K562 (cell line): Measurements from ENCODE around the gene EPOP. TPM values are rescaled to one million over a fixed set of nuclear protein-coding genes. Genes with fewer than 3 reads are reported as not detected.

Experiments used
- ATF2 ChIP-seq: sonication (generic); formaldehyde crosslinking; IDR thresholded peaks from 2 replicates; pipeline ENCODE4 v1.8.1; 2022; ENCODE audit warnings: missing genetic modification reagents
- BACH1 ChIP-seq: fragments of 200-800 bp; sonication (Bioruptor generic); IDR thresholded peaks from 2 replicates; pipeline ENCODE4 v1.6.1; 2016; ENCODE audit warnings: missing genetic modification characterization, missing compliant biosample characterization
- BCOR ChIP-seq: fragments of 450-650 bp; IDR thresholded peaks from 2 replicates; pipeline ENCODE4 v1.6.1; 2016
- E2F3 ChIP-seq: fragments of 250-450 bp; sonication (Bioruptor Pico); IDR thresholded peaks from 2 replicates; pipeline ENCODE4 v1.4.0; 2020; ENCODE audit warnings: mild to moderate bottlenecking
- FOXA3 ChIP-seq, 2 experiments: fragments of 450-650 bp in 1 of 2; sonication (generic) in 1 of 2; formaldehyde crosslinking; IDR thresholded peaks in 1 of 2; conservative IDR thresholded peaks in 1 of 2; 2 replicates each; pipeline versions ENCODE4 v1.4.0 to v1.8.0; 2020 to 2022; ENCODE audit warnings: mild to moderate bottlenecking in 2 of 2, missing genetic modification reagents in 1 of 2
- HDAC8 ChIP-seq: fragments of 450-650 bp; IDR thresholded peaks from 2 replicates; pipeline ENCODE4 v1.6.1; 2016; ENCODE audit warnings: mild to moderate bottlenecking, missing genetic modification characterization, moderate library complexity, missing compliant biosample characterization
- JUND ChIP-seq, 2 experiments: IDR thresholded peaks; 2 replicates in 1 of 2; 3 replicates in 1 of 2; pipeline ENCODE4 v1.6.1; 2011; ENCODE audit warnings: borderline replicate concordance in 2 of 2, low read depth in 2 of 2, low read length in 2 of 2, improper control_type of control experiment in 1 of 2, missing biosample characterization in 1 of 2, missing genetic modification characterization in 1 of 2, missing genetic modification reagents in 1 of 2
- KLF16 ChIP-seq: IDR thresholded peaks from 2 replicates; pipeline ENCODE4 v1.6.1; 2016; ENCODE audit warnings: antibody characterized with exemption
- MEIS2 ChIP-seq: fragments of 450-650 bp; IDR thresholded peaks from 2 replicates; pipeline ENCODE4 v1.6.1; 2014; ENCODE audit warnings: mild to moderate bottlenecking; ENCODE audit not compliant: partially characterized antibody
- MLX ChIP-seq, 2 experiments: fragments of 450-650 bp in 1 of 2; sonication (generic) in 1 of 2; formaldehyde crosslinking; conservative IDR thresholded peaks; 2 replicates each; pipeline versions ENCODE4 v1.4.0 to v1.8.1; 2020 to 2022; ENCODE audit warnings: mild to moderate bottlenecking in 1 of 2, missing genetic modification reagents in 1 of 2
- NFYB ChIP-seq: IDR thresholded peaks from 2 replicates; pipeline ENCODE4 v1.6.1; 2011; ENCODE audit warnings: mild to moderate bottlenecking, moderate library complexity; ENCODE audit not compliant: insufficient read length; ENCODE audit errors: extremely low read depth
- PBX2 ChIP-seq, 2 experiments: IDR thresholded peaks in 1 of 2; conservative IDR thresholded peaks in 1 of 2; 2 replicates each; pipeline ENCODE4 v1.6.1; 2016; ENCODE audit warnings: low read depth in 2 of 2, mild to moderate bottlenecking in 1 of 2, missing compliant biosample characterization in 1 of 2, missing genetic modification characterization in 1 of 2, moderate library complexity in 1 of 2
- RB1 ChIP-seq: fragments of 450-650 bp; IDR thresholded peaks from 2 replicates; pipeline ENCODE4 v1.6.1; 2017; ENCODE audit warnings: low read depth, mild to moderate bottlenecking
- SMARCB1 ChIP-seq: IDR thresholded peaks from 2 replicates; pipeline ENCODE4 v1.6.1; 2011; ENCODE audit warnings: improper control_type of control experiment, low read depth; ENCODE audit not compliant: insufficient read length
- SRSF3 ChIP-seq: fragments of 200-400 bp; formaldehyde crosslinking; IDR thresholded peaks from 2 replicates; pipeline ENCODE4 v1.6.1; 2016; ENCODE audit warnings: mild to moderate bottlenecking, low read length, moderate library complexity; ENCODE audit not compliant: insufficient read depth
- ZBED1 ChIP-seq: IDR thresholded peaks from 2 replicates; pipeline ENCODE4 v1.6.1; 2014
- ZMIZ1 ChIP-seq, 2 experiments: fragments of 150-350 bp in 1 of 2; IDR thresholded peaks; 2 replicates each; pipeline ENCODE4 v1.6.1; 2012 to 2016; ENCODE audit warnings: low read depth in 2 of 2, low read length in 2 of 2, mild to moderate bottlenecking in 1 of 2, moderate library complexity in 1 of 2
- ZNF830 ChIP-seq: fragments of 250-450 bp; sonication (Bioruptor Pico); IDR thresholded peaks from 2 replicates; pipeline ENCODE4 v1.5.0; 2021; ENCODE audit warnings: mild to moderate bottlenecking
- polyA plus RNA-seq, 8 experiments: library from polyadenylated mRNA; depleted of rRNA in 4 of 8; stranded (reverse) in 5 of 8; unstranded in 3 of 8; fragments of >200 nt; fragmentation: Nextera tagmentation in 2 of 8; fragmentation: Illumina TruSeq in 1 of 8; extraction: Ambion mirVana in 2 of 8; extraction: Trizol in 1 of 8; gene quantifications; 2 replicates each; pipeline versions ENCODE4 v1.2.1 to v1.2.3, GENCODE V29; 2011 to 2014; ENCODE audit warnings: inconsistent platforms in 1 of 8, missing spikeins in 1 of 8
- total RNA-seq, 7 experiments: library from RNA; depleted of rRNA in 6 of 7; stranded (reverse); fragments of >200 nt in 6 of 7; fragmentation: Illumina TruSeq in 2 of 7; extraction: Trizol in 2 of 7; gene quantifications; 2 replicates each; pipeline versions ENCODE4 v1.2.1 to v1.2.3, GENCODE V29; 2011 to 2021; ENCODE audit warnings: low replicate concordance in 1 of 7

The EPOP gene
- total and polyA plus RNA-seq, 9 of the 15 experiments (the other 6 are each of a cell fraction or from before 2014, with no cell fraction given): 0.41 to 10.6 (median 4.6) TPM

- no peak for TF ChIP-seq ATF2 (CRISPR knock-in tag)
- TF ChIP-seq BACH1: no peak
- 0 out of 2 replicates have a peak, but pooled peaks have one; percentile 5 for TF ChIP-seq E2F3 (CRISPR knock-in tag)
- peak; percentile 73; the same call in 1 of the 2 replicates for TF ChIP-seq JUND (IDR thresholded peaks at IDR 0.05; ENCODE audit: borderline replicate concordance, low read depth, low read length)
- TF ChIP-seq JUND (tag; IDR thresholded peaks at IDR 0.05; ENCODE audit: borderline replicate concordance, low read depth, low read length): peak; percentile 81; the same call in 2 of the 3 replicates
- peak; percentile 32 for TF ChIP-seq MEIS2
- no peak for TF ChIP-seq MLX (CRISPR knock-in tag; conservative IDR thresholded peaks at IDR 0.05)
- TF ChIP-seq RB1: peak; percentile 69; the same call in 1 of the 2 replicates
- TF ChIP-seq BCOR: peak; percentile 70; the same call in 1 of the 2 replicates
- peak; percentile 80; the same call in 1 of the 2 replicates for TF ChIP-seq KLF16
- no peak for TF ChIP-seq FOXA3 (CRISPR knock-in tag; conservative IDR thresholded peaks at IDR 0.05 in 1 of 2, IDR thresholded peaks at IDR 0.05 in 1 of 2)
- no peak for TF ChIP-seq HDAC8 (tag)
- TF ChIP-seq ZMIZ1 (IDR thresholded peaks at IDR 0.05; ENCODE audit: low read depth in 2 of 2, low read length in 2 of 2): no peak
- no peak for TF ChIP-seq ZNF830
- no peak for TF ChIP-seq PBX2 (CRISPR knock-in tag; IDR thresholded peaks at IDR 0.05; ENCODE audit: low read depth)
- no peak for TF ChIP-seq PBX2 (tag; conservative IDR thresholded peaks at IDR 0.05; ENCODE audit: low read depth)
- no peak for TF ChIP-seq ZBED1
- no peak for TF ChIP-seq SRSF3
- no peak for TF ChIP-seq SMARCB1
- no peak for TF ChIP-seq NFYB
Observed at GRCh38 chr17:38676706-38677504, 2.1 kb upstream of the EPOP start (continued).
